Frontal cortex (tissue), 4 donors: ENCODE results near the gene ZMYND12. TPM values are rescaled to one million over a fixed set of nuclear protein-coding genes. Genes with fewer than 3 reads are reported as not detected.
"Not testable (repeated sequence)": the region's sequence is repeated elsewhere in the genome, so short reads cannot be mapped to it uniquely, and the experiment has no call there.

Experiments used
- DNase-seq, 2 donors: peaks; one replicate each; pipeline ENCODE4 v3.0.0; 2012; ENCODE audit warnings: low spot score in 2 of 2
- FAIRE-seq: peaks from 2 replicates; lab custom pipeline; 2012; peaks lifted over from hg19 to GRCh38; lab: Jason Lieb, UNC
- total RNA-seq: library from RNA; depleted of rRNA; stranded (reverse); fragments of >200 nt; gene quantifications from one replicate; pipeline ENCODE4 v1.2.3, GENCODE V29; 2014
- donor health status: control.
- donor health status: control.
- donor health status: control.

Gene ZMYND12, protein sequence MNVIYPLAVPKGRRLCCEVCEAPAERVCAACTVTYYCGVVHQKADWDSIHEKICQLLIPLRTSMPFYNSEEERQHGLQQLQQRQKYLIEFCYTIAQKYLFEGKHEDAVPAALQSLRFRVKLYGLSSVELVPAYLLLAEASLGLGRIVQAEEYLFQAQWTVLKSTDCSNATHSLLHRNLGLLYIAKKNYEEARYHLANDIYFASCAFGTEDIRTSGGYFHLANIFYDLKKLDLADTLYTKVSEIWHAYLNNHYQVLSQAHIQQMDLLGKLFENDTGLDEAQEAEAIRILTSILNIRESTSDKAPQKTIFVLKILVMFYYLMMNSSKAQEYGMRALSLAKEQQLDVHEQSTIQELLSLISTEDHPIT
- total RNA-seq = not detected

DNA sequence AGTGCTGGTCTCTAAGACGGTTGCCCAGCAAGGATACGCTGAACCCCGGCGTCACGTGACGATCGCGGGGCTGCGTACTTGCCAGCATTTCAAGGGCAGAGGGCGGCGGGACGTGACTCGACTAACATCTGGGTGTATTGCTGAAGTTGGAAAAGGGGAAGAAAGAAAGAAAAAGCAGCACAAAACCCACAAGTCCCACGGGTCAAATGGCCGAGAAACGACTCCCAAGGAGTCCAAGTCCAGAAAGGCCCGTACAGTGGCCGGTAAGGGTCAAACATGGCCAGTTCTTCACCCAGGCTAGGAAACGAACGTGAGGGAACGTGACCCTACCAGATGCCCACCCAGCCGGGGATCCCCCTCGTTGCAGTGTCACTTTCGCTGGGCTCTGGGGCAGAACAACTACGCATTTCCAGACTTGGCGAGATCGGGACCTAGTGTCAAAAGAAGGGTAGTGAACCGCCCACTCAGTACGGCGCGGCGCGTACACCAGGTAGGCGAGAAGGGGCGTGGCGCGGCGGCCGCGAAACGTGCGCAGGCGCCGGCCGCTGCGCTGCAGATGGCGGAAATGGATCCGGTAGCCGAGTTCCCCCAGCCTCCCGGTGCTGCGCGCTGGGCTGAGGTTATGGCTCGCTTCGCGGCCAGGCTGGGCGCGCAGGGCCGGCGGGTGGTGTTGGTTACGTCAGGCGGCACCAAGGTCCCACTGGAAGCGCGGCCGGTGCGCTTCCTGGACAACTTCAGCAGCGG, at the start of gene ZMYND12, which contains the start of gene PPCS:
ZMYND12 (minus strand) TSS at position 13 of the 744 bp plus-strand sequence. CDS start 25 bp downstream, outside the sequence.
PPCS (plus strand) TSS at position 534 of the 744 bp plus-strand sequence; CDS start at position 557, 23 bp downstream.
- DNase-seq (peak; percentile 69 to 76), FAIRE-seq (no peak)

DNA sequence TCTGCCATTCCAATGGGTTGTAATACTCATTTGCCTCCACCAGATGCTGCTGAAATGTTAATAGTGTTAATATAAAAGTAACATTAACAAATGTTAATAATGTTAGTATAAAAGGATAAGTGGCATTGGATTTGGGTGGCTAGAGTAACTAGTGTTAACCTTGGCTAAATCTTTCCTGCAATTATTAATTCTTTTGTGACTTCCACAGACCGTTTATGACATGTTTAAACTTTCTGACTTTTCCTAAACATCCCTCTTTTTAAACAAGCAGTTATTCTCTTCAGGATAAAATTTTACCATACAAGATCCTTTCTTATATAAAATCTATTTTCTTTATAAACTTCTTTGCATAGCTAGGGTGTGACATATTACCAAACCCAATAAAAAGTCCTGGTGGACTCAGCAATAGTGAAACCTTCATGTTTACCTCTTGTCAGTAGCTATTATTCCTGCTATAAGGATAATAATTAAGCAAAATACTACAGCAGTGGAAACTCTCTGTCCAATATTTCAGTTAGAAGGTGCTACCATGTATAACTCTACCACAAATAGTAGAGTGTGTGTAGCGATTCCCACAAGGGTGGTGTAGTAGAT, 48.8 kb upstream of the ZMYND12 start:
- no peak for FAIRE-seq
- DNase-seq = no peak

DNA sequence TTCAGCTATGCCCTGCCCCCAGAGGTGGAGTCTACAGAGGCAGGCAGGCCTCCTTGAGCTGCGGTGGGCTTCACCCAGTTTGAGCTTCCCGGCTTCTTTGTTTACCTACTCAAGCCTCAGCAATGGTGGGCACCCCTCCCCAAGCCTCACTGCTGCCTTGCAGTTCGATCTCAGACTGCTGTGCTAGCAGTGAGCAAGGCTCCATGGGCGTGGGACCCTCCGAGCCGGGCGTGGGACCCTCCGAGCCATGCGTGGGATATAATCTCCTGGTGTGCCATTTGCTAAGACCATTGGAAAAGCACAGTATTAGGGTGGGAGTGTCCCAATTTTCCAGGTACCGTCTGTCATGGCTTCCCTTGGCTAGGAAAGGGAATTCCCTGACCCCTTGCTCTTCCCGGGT, 46.2 kb upstream of the ZMYND12 start:
- DNase-seq, FAIRE-seq: not testable (repeated sequence)

DNA sequence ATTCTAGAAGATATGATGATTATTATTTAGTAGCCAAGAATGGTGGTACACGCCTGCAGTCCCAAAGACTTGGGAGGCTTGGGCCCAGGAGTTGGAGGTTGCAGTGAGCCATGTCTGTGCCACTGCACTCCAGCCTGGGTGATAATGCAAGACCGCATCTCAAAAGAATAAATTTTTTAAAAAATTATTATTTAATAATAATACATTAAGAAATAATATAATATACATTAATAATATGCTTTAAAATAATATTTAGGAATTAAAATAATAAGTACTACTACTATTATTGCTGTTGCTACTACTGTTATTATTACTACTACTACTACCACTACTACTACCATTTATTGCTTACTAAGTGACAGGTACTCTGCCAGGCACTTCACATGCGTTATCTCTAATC, 34.4 kb upstream of the ZMYND12 start:
- no peak for FAIRE-seq
- no peak for DNase-seq

DNA sequence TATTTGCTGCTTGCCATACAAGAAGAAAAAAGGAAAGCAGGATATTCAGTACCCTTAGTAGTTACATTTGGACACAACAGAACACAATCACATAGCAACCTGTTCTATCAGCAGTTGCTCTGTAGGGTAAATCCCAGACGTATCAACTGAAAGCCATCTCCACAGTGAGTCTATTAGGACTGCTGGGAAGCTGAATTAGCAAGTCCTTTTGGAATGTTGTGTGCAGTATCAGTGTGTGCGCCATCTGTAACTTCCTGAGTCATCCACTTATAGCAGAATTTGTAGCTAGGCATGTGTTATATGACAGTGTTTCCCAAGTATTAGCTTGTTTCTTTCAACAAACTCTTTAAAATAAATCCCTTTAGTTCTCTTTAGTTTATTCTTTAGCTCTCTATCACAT, 28.6 kb upstream of the ZMYND12 start:
- DNase-seq (no peak), FAIRE-seq (no peak)

DNA sequence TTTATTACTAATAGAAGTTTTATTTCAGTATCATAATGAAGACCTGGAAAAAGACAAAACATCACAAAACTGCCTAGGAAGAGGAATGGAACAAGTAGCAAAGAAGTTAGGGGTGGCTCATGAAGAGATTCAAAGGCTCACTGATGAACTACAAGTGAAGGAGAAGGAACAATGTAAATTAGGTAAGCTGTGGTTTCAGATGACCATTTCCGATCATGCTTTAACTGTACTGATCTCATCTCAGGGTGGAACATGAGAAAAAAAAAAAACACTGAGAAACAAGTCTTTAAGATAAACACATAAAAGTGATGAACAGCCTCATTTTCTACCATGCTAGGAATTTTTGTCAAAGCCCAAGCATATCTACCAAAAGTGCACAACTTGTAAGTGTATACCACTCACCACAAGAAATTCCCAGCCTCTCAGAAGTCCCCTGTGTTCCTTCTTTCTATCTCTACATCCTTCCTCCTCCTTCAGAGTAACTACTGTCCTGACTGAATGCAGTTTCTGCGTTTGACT, 26.9 kb upstream of the ZMYND12 start:
- no peak for FAIRE-seq
- no peak for DNase-seq

DNA sequence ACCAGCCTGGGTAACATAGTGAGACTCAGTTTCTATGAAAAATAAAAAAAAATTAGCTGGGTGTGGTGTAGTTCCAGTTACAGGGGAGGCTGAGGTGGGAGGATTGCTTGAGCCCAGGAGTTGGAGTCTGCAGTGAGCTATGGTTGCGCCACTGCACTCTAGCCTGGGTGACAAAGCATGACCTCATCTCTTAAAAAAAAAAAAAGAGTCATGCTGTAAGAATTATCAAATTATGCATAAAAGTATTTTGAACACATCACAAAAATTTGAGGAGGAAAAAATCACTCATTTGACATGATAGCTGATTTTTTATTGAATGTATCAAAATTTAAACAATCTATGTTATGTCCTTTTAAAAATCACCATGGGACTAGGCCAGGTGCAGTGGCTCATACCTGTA, 25.1 kb upstream of the ZMYND12 start:
- FAIRE-seq (no peak), DNase-seq (no peak)

DNA sequence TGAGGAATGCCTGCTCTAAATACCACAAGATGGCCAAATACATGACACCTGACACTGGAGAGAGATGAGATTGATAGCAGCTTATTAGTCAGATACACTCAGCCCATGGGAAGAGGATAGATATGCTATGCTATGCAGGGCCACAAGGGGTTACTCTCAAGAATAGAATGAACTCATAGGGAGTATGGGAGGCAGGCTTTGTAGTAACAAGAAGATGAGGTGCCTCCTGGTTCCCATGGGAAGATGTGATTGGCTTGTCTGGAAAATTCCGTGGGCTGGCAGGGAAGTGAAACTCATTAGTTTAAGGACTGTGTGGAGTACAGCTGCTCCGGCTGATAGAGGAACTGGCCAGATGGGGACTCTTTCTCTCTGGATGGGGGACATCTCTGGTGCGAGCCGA, 23.8 kb upstream of the ZMYND12 start:
- DNase-seq = no peak
- no peak for FAIRE-seq

DNA sequence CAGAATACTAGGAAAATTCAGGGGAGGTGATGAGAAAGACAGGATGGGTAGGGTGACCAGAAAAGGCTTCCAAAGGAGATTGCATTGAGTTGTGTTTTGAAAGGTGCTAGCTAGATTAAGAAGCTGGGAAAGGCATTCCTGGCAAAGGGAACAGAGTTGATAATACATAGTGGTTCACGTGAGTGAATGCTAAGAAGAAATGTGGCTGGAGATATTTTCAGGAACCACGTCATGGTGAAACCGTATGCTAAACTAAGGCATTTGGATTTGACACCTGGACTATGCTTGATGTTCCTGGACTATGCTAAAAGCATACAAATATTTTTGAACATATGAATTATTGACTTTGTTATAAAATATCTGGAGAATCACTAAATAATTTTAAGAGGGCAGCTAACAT, 22.0 kb upstream of the ZMYND12 start:
- DNase-seq (no peak), FAIRE-seq (no peak)

DNA sequence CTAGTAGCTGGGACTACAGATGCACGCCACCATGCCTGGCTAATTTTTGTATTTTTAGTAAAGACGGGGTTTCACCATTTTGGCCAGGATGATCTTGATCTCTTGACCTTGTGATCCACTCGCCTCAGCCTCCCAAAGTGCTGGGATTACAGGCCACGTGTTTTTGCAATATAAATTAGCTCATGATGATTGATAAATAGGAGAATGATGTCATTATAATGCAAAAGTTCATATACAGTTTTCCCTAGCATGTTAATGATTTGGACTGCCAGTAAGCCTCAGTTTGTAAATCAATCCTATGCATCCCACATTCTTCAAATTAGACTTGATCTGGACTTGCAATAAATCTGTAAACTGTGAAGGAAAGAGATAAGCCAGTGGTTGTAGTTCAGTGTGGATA, 21.5 kb upstream of the ZMYND12 start:
- DNase-seq, FAIRE-seq: not testable (repeated sequence)

DNA sequence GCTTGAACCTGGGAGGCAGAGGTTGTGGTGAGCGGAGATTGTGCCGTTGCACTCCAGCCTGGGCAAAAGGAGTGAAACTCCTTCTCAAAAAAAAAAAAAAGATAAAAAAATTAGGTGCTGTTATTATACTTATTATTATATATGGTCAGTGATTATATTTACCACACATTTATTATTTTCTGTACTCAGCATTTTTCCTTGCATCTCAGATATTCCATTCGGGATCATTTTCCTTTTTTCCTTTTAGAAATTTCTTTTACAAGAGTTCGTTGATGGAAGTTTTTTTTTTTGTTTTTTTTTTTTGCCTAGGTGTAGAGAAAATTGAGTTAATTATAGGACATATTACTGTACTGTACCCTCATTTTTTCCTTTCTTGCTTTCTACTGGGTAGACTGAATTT, 20.8 kb upstream of the ZMYND12 start:
- no peak for DNase-seq
- FAIRE-seq = peak; percentile 36

DNA sequence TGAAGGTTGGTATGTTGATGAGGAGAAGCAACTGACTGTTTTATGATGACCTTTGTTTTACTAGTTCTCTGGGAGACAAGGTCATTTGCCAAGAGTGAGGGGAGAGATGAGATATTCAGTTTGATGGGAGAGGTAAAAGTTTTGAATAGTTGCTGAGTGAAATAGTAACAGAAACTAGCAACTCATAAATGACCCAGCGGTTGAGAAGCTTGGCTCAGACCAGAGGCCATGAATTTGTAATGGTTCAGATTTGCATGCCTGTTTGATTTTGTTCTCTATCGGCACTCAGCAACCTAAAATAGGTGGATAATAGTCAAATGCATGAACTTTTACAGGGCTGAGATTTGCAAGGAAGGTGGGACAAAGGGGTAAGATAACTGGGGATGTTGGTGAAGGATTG, 13.9 kb upstream of the ZMYND12 start:
- no peak for FAIRE-seq
- DNase-seq = no peak

DNA sequence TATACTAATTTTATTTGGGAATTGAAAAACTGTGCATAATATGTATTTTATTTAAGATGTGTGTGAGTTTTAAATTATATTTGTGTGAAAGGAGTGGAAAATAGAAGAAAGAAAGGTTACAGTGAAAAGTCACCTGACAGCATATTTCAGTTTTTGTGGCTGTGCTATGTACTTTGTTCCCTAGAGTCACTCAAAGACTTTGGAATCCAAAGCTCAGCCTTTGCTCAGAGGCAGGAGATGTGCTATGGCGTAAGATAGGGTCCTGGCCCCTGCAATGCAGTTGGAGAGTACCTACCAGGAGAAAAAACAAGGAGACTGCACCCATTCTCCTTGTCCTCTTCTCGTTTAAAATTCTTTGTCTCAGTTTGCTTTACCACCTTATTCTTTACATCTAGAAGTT, 10.2 kb upstream of the ZMYND12 start:
- FAIRE-seq (no peak), DNase-seq (no peak)

DNA sequence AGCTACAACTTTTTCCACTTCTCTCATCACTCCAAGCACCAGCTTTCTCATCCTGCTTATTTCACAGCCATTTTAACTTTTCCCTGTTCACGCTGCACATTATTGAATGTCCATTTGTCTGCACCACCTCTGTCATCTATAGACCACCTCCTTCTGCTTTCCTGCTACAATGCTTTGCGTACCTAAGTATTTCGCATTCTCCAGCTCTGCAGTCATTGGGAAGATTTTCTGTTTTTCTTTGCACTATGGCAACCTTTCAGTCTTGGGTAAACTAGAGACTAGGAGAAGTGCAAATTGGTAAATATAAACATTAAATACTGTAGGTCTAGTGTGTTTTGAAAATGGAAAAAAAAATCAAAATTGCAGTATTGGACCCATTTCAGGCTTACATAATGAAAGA, 8.1 kb upstream of the ZMYND12 start:
- no peak for FAIRE-seq
- DNase-seq = no peak

DNA sequence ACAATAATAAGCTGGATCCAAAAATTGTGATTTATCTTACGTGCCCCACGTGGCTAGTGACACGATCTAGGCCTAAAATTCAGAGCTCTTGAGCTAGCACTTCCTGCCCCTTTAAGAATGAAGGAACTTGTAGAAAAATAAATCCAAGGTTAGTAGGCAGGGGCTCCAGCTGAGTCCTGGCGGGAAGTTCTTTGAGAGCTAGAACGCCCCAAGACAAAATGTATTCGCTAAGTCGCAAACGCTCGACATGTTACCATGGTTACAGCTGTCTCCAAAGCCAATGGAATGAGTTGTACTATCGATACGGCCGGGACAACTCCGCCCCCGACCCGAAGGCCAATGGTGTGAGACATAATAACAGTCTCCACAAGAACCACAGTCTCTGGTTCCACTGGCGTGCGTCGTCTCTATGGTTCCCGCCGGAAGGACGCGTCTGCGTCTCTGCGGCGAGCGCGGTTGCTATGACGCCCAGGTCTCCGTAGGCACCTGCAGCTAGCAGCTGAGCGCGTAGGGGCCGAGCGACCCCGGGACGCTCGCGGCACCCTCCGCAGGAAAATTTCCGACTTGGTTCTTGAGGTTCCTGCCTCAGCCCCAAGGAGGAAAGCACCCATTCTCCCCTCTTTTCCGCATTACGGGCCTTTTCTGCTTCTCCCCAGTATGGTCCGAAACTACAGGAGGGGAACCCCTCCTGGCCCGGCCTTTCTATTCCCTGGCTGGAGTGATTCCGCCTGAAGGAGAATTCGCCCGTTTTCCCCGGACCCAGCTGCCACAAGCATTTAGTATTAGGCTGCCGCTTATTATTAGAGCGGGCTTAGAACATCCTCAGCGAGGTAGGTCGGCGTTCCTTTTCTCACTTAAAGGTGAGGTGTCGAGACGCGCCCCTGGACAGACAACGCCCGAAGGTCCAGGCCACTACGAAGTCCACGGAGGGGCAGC, 7.3 kb upstream of the ZMYND12 start, which contains the start of gene CCDC30:
CCDC30 (plus strand) TSS at position 459 of the 936 bp plus-strand sequence. CDS start 17,266 bp downstream, outside the sequence.
- DNase-seq (peak; percentile 76 to 93), FAIRE-seq (peak; percentile 6)

DNA sequence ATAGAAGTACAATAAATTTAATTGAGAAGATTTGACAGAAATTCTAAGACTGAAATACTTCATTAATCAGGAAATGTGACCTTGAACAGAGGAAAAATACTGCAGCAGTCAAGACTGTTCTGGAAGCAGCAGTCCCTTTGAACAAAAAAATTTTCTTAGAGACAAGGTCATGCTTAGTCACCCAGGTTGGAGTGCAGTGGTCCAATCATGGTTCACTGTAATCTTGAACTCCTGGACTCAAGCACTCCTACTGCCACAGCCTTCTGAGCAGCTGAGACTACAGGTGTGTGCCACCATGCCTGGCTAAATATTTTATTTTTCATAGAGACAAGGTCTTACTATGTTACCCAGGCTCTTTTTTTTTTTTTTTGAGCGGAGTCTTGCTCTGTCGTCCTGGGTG, 5.4 kb upstream of the ZMYND12 start:
- DNase-seq (no peak), FAIRE-seq (no peak)

DNA sequence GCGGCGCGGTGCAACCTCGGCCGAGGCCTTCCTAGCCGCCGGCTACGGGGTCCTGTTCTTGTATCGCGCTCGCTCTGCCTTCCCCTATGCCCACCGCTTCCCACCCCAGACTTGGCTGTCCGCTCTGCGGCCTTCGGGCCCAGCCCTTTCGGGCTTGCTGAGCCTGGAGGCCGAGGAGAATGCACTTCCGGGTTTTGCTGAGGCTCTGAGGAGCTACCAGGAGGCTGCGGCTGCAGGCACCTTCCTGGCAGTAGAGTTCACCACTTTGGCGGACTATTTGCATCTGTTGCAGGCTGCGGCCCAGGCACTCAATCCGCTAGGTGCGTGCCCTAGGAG, 900 bp upstream of the ZMYND12 start:
- DNase-seq (peak; percentile 51 to 55), FAIRE-seq (no peak)

DNA sequence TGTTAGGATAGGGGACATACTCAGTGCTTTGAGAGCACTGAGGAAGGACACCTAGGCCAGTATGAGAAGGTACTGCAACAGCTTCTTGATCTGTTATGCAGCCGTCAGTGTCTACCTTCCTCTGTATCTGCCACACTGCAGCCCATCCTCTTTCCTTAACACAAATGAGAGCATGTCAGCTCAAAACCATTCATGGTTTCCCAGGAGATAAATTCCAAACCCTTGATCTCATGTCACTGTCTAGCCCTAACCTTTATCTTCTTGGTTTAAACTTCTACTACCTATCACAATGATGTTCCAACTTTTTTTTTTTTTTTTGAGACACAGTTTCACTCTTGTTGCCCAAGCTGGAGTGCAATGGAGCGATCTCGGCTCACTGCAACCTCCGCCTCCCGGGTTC, 1.4 kb downstream of the ZMYND12 start:
- FAIRE-seq = no peak
- DNase-seq = no peak

DNA sequence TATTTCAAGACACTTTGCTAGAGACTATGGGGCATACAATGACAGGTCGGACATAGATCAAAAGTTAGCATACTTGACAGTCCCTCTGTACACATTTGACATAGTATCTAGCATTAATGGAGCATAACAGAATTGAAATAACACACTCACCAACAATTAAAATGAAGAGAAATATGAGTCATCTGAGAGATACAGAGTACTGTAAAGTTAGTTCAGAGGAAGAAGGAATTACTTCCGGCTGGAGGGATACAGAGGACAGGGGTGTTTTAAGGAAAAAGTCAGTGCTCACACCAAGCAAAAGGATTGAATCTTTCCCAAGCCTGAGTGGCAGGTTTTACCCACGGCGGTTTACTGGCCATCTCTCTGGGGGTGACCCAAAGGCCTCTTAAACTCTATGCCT, 2.4 kb downstream of the ZMYND12 start:
- DNase-seq = no peak
- no peak for FAIRE-seq

DNA sequence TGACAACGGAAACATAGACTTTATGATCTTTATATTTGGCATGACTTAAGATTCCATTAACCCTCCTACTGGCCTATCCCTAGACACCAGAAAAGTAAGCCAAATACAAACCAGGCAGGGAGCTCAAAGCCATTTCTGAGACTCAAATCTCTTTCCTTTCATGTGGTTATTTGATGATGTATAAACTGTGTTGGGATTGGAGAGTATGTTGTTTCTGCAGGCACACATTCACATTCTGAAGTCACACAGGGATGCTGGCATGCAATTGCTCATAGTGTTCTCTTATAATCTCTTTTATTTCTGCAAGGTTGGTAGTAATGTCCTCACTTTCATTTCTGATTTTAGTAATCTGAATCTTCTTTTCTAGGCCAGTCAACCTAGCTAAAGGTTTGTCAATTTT, 5.8 kb downstream of the ZMYND12 start:
- no peak for FAIRE-seq
- no peak for DNase-seq
